ENCODE data around the gene LMAN2L.

Gene LMAN2L

GRCh38 chr2:96695602-96696001 is 44.3 kb downstream of the LMAN2L start:
- no peak overlapping the region for H3K4me3 ChIP-seq (ENCODE audit: insufficient read depth, low read depth, low read length, poor library complexity, severe bottlenecking)
- H3K4me1 ChIP-seq (ENCODE audit: control insufficient read depth, insufficient read depth, low read length, poor library complexity, severe bottlenecking): no peaks in the 10 kb centered on the region
- no peaks in the 10 kb centered on the region for H3K36me3 ChIP-seq (ENCODE audit: control insufficient read depth, insufficient read depth, low read length)
- no peaks in the 10 kb centered on the region for H3K27me3 ChIP-seq (replicated peaks; ENCODE audit: control insufficient read depth, insufficient read depth, low read length, poor library complexity, severe bottlenecking)
- no peak for DNase-seq
- H3K27ac ChIP-seq (ENCODE audit: insufficient read depth, low read length, poor library complexity, severe bottlenecking): no peak overlapping the region
- no peaks in the 10 kb centered on the region for H3K9me3 ChIP-seq (ENCODE audit: control insufficient read depth, low read length)

- no peak overlapping the region for H3K4me3 ChIP-seq (ENCODE audit: insufficient read depth, low read depth, low read length, poor library complexity, severe bottlenecking)
- H3K27me3 ChIP-seq (replicated peaks; ENCODE audit: control insufficient read depth, insufficient read depth, low read length, poor library complexity, severe bottlenecking): no peaks in the 10 kb centered on the region
- H3K9me3 ChIP-seq (ENCODE audit: control insufficient read depth, low read length): no peaks in the 10 kb centered on the region
- H3K27ac ChIP-seq (ENCODE audit: insufficient read depth, low read length, poor library complexity, severe bottlenecking): no peak overlapping the region
- no peak for DNase-seq
- H3K4me1 ChIP-seq (ENCODE audit: control insufficient read depth, insufficient read depth, low read length, poor library complexity, severe bottlenecking): no peaks in the 10 kb centered on the region
- H3K36me3 ChIP-seq (ENCODE audit: control insufficient read depth, insufficient read depth, low read length): no peaks in the 10 kb centered on the region
Measured at GRCh38 chr2:96694816-96695455, 44.9 kb downstream of the LMAN2L start.

- Histone ChIP-seq H3K27ac (ENCODE audit: insufficient read depth, low read length, poor library complexity, severe bottlenecking) (no peak overlapping the region), H3K4me1 (ENCODE audit: control insufficient read depth, insufficient read depth, low read length, poor library complexity, severe bottlenecking) (no peaks in the 10 kb centered on the region), H3K9me3 (ENCODE audit: control insufficient read depth, low read length) (no peaks in the 10 kb centered on the region), H3K4me3 (ENCODE audit: insufficient read depth, low read depth, low read length, poor library complexity, severe bottlenecking) (no peak overlapping the region), H3K36me3 (ENCODE audit: control insufficient read depth, insufficient read depth, low read length) (no peaks in the 10 kb centered on the region), H3K27me3 (replicated peaks; ENCODE audit: control insufficient read depth, insufficient read depth, low read length, poor library complexity, severe bottlenecking) (no peaks in the 10 kb centered on the region)
- no peak for DNase-seq
Measured at GRCh38 chr2:96694279-96694678, 45.6 kb downstream of the LMAN2L start.

- no peak overlapping the region for H3K4me3 ChIP-seq (ENCODE audit: insufficient read depth, low read depth, low read length, poor library complexity, severe bottlenecking)
- no peaks in the 10 kb centered on the region for H3K36me3 ChIP-seq (ENCODE audit: control insufficient read depth, insufficient read depth, low read length)
- H3K9me3 ChIP-seq (ENCODE audit: control insufficient read depth, low read length): no peaks in the 10 kb centered on the region
- H3K27me3 ChIP-seq (replicated peaks; ENCODE audit: control insufficient read depth, insufficient read depth, low read length, poor library complexity, severe bottlenecking): no peaks in the 10 kb centered on the region
- H3K27ac ChIP-seq (ENCODE audit: insufficient read depth, low read length, poor library complexity, severe bottlenecking): no peak overlapping the region
- H3K4me1 ChIP-seq (ENCODE audit: control insufficient read depth, insufficient read depth, low read length, poor library complexity, severe bottlenecking): no peaks in the 10 kb centered on the region
- DNase-seq: no peak
Measured at GRCh38 chr2:96693286-96694200, 46.3 kb downstream of the LMAN2L start.

GRCh38 chr2:96692094-96692971 is 47.5 kb downstream of the LMAN2L start:
- DNase-seq: no peak
- Histone ChIP-seq H3K4me3 (ENCODE audit: insufficient read depth, low read depth, low read length, poor library complexity, severe bottlenecking) (no peak overlapping the region), H3K27me3 (replicated peaks; ENCODE audit: control insufficient read depth, insufficient read depth, low read length, poor library complexity, severe bottlenecking) (no peaks in the 10 kb centered on the region), H3K27ac (ENCODE audit: insufficient read depth, low read length, poor library complexity, severe bottlenecking) (no peak overlapping the region), H3K4me1 (ENCODE audit: control insufficient read depth, insufficient read depth, low read length, poor library complexity, severe bottlenecking) (no peaks in the 10 kb centered on the region), H3K9me3 (ENCODE audit: control insufficient read depth, low read length) (no peaks in the 10 kb centered on the region), H3K36me3 (ENCODE audit: control insufficient read depth, insufficient read depth, low read length) (no peaks in the 10 kb centered on the region)

GRCh38 chr2:96691022-96691612 is 48.7 kb downstream of the LMAN2L start:
- H3K36me3 ChIP-seq (ENCODE audit: control insufficient read depth, insufficient read depth, low read length): no peaks in the 10 kb centered on the region
- no peaks in the 10 kb centered on the region for H3K9me3 ChIP-seq (ENCODE audit: control insufficient read depth, low read length)
- no peaks in the 10 kb centered on the region for H3K4me1 ChIP-seq (ENCODE audit: control insufficient read depth, insufficient read depth, low read length, poor library complexity, severe bottlenecking)
- no peak overlapping the region for H3K27ac ChIP-seq (ENCODE audit: insufficient read depth, low read length, poor library complexity, severe bottlenecking)
- H3K27me3 ChIP-seq (replicated peaks; ENCODE audit: control insufficient read depth, insufficient read depth, low read length, poor library complexity, severe bottlenecking): no peaks in the 10 kb centered on the region
- no peak for DNase-seq
- no peak overlapping the region for H3K4me3 ChIP-seq (ENCODE audit: insufficient read depth, low read depth, low read length, poor library complexity, severe bottlenecking)

GRCh38 chr2:96690306-96691021 is 49.4 kb downstream of the LMAN2L start:
- Histone ChIP-seq H3K4me1 (ENCODE audit: control insufficient read depth, insufficient read depth, low read length, poor library complexity, severe bottlenecking) (no peaks in the 10 kb centered on the region), H3K4me3 (ENCODE audit: insufficient read depth, low read depth, low read length, poor library complexity, severe bottlenecking) (no peak overlapping the region), H3K9me3 (ENCODE audit: control insufficient read depth, low read length) (no peaks in the 10 kb centered on the region), H3K27ac (ENCODE audit: insufficient read depth, low read length, poor library complexity, severe bottlenecking) (no peak overlapping the region), H3K27me3 (replicated peaks; ENCODE audit: control insufficient read depth, insufficient read depth, low read length, poor library complexity, severe bottlenecking) (no peaks in the 10 kb centered on the region), H3K36me3 (ENCODE audit: control insufficient read depth, insufficient read depth, low read length) (no peaks in the 10 kb centered on the region)
- DNase-seq: no peak

- no peaks in the 10 kb centered on the region for H3K27me3 ChIP-seq (replicated peaks; ENCODE audit: control insufficient read depth, insufficient read depth, low read length, poor library complexity, severe bottlenecking)
- no peaks in the 10 kb centered on the region for H3K4me1 ChIP-seq (ENCODE audit: control insufficient read depth, insufficient read depth, low read length, poor library complexity, severe bottlenecking)
- no peak overlapping the region for H3K4me3 ChIP-seq (ENCODE audit: insufficient read depth, low read depth, low read length, poor library complexity, severe bottlenecking)
- no peaks in the 10 kb centered on the region for H3K9me3 ChIP-seq (ENCODE audit: control insufficient read depth, low read length)
- no peaks in the 10 kb centered on the region for H3K36me3 ChIP-seq (ENCODE audit: control insufficient read depth, insufficient read depth, low read length)
- no peak for DNase-seq
- no peak overlapping the region for H3K27ac ChIP-seq (ENCODE audit: insufficient read depth, low read length, poor library complexity, severe bottlenecking)
Measured at GRCh38 chr2:96689431-96689991, 50.4 kb downstream of the LMAN2L start.

Data from effector memory CD4-positive, alpha-beta T cell (primary cell).